Esophagus squamous epithelium (tissue), 4 donors: Measurements from ENCODE around the gene INSR.

Experiments
- CTCF ChIP-seq, 6 experiments: fragments of 450-650 bp in 4 of 6; fragments of 200-600 bp in 2 of 6; sonication (generic) in 2 of 6; IDR thresholded peaks; one replicate each; pipeline ENCODE4 v1.5.1; 2016 to 2019; ENCODE audit warnings: antibody characterized with exemption in 6 of 6, mild to moderate bottlenecking in 4 of 6, moderate library complexity in 4 of 6
- POLR2A ChIP-seq, 4 donors: fragments of 450-650 bp; IDR thresholded peaks; one replicate each; pipeline ENCODE4 v1.6.1; 2017; ENCODE audit warnings: antibody characterized with exemption in 4 of 4, mild to moderate bottlenecking in 4 of 4, moderate library complexity in 3 of 4

GRCh38 chr19:7255631-7256030 lies 38.6 kb downstream of the INSR start:
- TF ChIP-seq CTCF (IDR thresholded peaks at IDR 0.05): no peak
- TF ChIP-seq POLR2A (IDR thresholded peaks at IDR 0.05): no peak
